IPS-18c (cell line): ENCODE results near the gene CCDC182.

Experiments
- H3K4me3 ChIP-seq: 2 replicates; pipeline ENCODE4 v1.7.0; 2013; ENCODE audit warnings: low read depth, mild to moderate bottlenecking, low read length, moderate library complexity; ENCODE audit not compliant: insufficient read depth
- H3K9me3 ChIP-seq: one replicate; pipeline ENCODE4 v1.6.1; 2013; ENCODE audit warnings: mild to moderate bottlenecking, low read length, moderate library complexity; ENCODE audit not compliant: control insufficient read depth, insufficient read depth

CCDC182 gene

GRCh38 chr17:57745242-57745641 lies at the start of gene CCDC182:
TSS of gene CCDC182 (minus strand) at chr17:57745299. CDS start at chr17:57745272, 27 bp downstream.
- Histone ChIP-seq H3K9me3 (no peaks in the 10 kb centered on the region), H3K4me3 (no peak within 1 kb of the TSS)

GRCh38 chr17:57794841-57795240 lies 49.7 kb upstream of the CCDC182 start:
- Histone ChIP-seq H3K4me3 (no peak overlapping the region), H3K9me3 (no peaks in the 10 kb centered on the region)

- Histone ChIP-seq H3K9me3 (peaks cover 2% of the 10 kb centered on the region), H3K4me3 (no peak overlapping the region)
Observed at GRCh38 chr17:57788725-57789124, 43.6 kb upstream of the CCDC182 start.

GRCh38 chr17:57785022-57785421 lies 39.9 kb upstream of the CCDC182 start:
- no peak overlapping the region for H3K4me3 ChIP-seq
- peaks cover 2% of the 10 kb centered on the region for H3K9me3 ChIP-seq

- Histone ChIP-seq H3K9me3 (peaks cover 2% of the 10 kb centered on the region), H3K4me3 (no peak overlapping the region)
Observed at GRCh38 chr17:57784226-57784895, 39.3 kb upstream of the CCDC182 start.

GRCh38 chr17:57783338-57783742 lies 38.2 kb upstream of the CCDC182 start:
- no peak overlapping the region for H3K4me3 ChIP-seq
- H3K9me3 ChIP-seq: peaks cover 2% of the 10 kb centered on the region

GRCh38 chr17:57782647-57783337 lies 37.7 kb upstream of the CCDC182 start:
- no peak overlapping the region for H3K4me3 ChIP-seq

GRCh38 chr17:57782062-57782490 lies 37.0 kb upstream of the CCDC182 start:
- H3K4me3 ChIP-seq: no peak overlapping the region
- H3K9me3 ChIP-seq: peaks cover 2% of the 10 kb centered on the region

More at GRCh38 chr17:57782647-57783337, 37.7 kb upstream of the CCDC182 start:
- peaks cover 2% of the 10 kb centered on the region for H3K9me3 ChIP-seq

- H3K4me3 ChIP-seq: no peak overlapping the region
- H3K9me3 ChIP-seq: peaks cover 2% of the 10 kb centered on the region
Observed at GRCh38 chr17:57781386-57782061, 36.4 kb upstream of the CCDC182 start.

- no peaks in the 10 kb centered on the region for H3K9me3 ChIP-seq
- no peak overlapping the region for H3K4me3 ChIP-seq
Observed at GRCh38 chr17:57779706-57780105, 34.6 kb upstream of the CCDC182 start.

GRCh38 chr17:57778306-57778705 lies 33.2 kb upstream of the CCDC182 start:
- no peaks in the 10 kb centered on the region for H3K9me3 ChIP-seq

GRCh38 chr17:57776366-57776765 lies 31.3 kb upstream of the CCDC182 start:
- H3K9me3 ChIP-seq: no peaks in the 10 kb centered on the region
- H3K4me3 ChIP-seq: no peak overlapping the region

More at GRCh38 chr17:57778306-57778705, 33.2 kb upstream of the CCDC182 start:
- H3K4me3 ChIP-seq: no peak overlapping the region

- no peaks in the 10 kb centered on the region for H3K9me3 ChIP-seq
- H3K4me3 ChIP-seq: no peak overlapping the region
Observed at GRCh38 chr17:57774872-57775271, 29.8 kb upstream of the CCDC182 start.

GRCh38 chr17:57773557-57773956 lies 28.5 kb upstream of the CCDC182 start:
- no peak overlapping the region for H3K4me3 ChIP-seq
- no peaks in the 10 kb centered on the region for H3K9me3 ChIP-seq

GRCh38 chr17:57772774-57773173 lies 27.7 kb upstream of the CCDC182 start:
- no peaks in the 10 kb centered on the region for H3K9me3 ChIP-seq
- no peak overlapping the region for H3K4me3 ChIP-seq

- no peak overlapping the region for H3K4me3 ChIP-seq
- no peaks in the 10 kb centered on the region for H3K9me3 ChIP-seq
Observed at GRCh38 chr17:57767561-57767960, 22.5 kb upstream of the CCDC182 start.

- no peaks in the 10 kb centered on the region for H3K9me3 ChIP-seq
- no peak overlapping the region for H3K4me3 ChIP-seq
Observed at GRCh38 chr17:57766318-57766943, 21.3 kb upstream of the CCDC182 start.
